Transverse colon (tissue), 4 donors: ENCODE measurements around the gene FAM149A. TPM values are rescaled to one million over a fixed set of nuclear protein-coding genes. Genes with fewer than 3 reads are reported as not detected.

Experiments
- DNase-seq: peaks from one replicate; pipeline ENCODE4 v3.0.0-alpha.2; 2019
- H3K27ac ChIP-seq, 4 donors: fragments of 200-600 bp; sonication (generic); 2 replicates each; pipeline ENCODE4 v1.5.1; 2016 to 2018; ENCODE audit warnings: inconsistent platforms in 4 of 4
- H3K27me3 ChIP-seq: fragments of 200-600 bp; sonication (generic); 2 replicates; pipeline ENCODE4 v1.5.1; 2017; ENCODE audit warnings: inconsistent platforms
- H3K36me3 ChIP-seq, 4 donors: fragments of 200-600 bp; sonication (generic); 2 replicates each; pipeline ENCODE4 v1.5.1; 2017 to 2019; ENCODE audit warnings: inconsistent platforms in 4 of 4
- H3K4me1 ChIP-seq, 4 donors: fragments of 200-600 bp; sonication (generic); 2 replicates each; pipeline ENCODE4 v1.5.1; 2017 to 2020; ENCODE audit warnings: inconsistent platforms in 4 of 4
- H3K4me3 ChIP-seq, 4 donors: fragments of 200-600 bp; sonication (generic); 1 replicate in 1 of 4; 2 replicates in 3 of 4; pipeline versions ENCODE4 v1.5.1 to v1.6.1; 2017 to 2019; ENCODE audit warnings: inconsistent platforms in 4 of 4
- H3K9me3 ChIP-seq, 2 donors: fragments of 200-600 bp; sonication (generic); 2 replicates each; pipeline ENCODE4 v1.5.1; 2017 to 2019; ENCODE audit warnings: inconsistent platforms in 2 of 2
- EP300 ChIP-seq: sonication (generic); formaldehyde crosslinking; IDR thresholded peaks from one replicate; pipeline ENCODE4 v1.6.1; 2017; ENCODE audit warnings: antibody characterized with exemption, low read depth
- POLR2A ChIP-seq: fragments of 450-650 bp; IDR thresholded peaks from one replicate; pipeline ENCODE4 v1.6.1; 2016; ENCODE audit warnings: antibody characterized with exemption, mild to moderate bottlenecking, moderate library complexity
- POLR2AphosphoS5 ChIP-seq, 3 donors: sonication (generic); formaldehyde crosslinking; IDR thresholded peaks; one replicate each; pipeline ENCODE4 v1.6.1; 2016; ENCODE audit warnings: antibody characterized with exemption in 3 of 3
- WGBS, 2 donors: methylation state at CpG; one replicate each; pipeline ENCODE4 v1.1.5; 2018; ENCODE audit warnings: low coverage in 1 of 2; 5-methylcytosine and 5-hydroxymethylcytosine counted together
- in situ Hi-C, 4 donors: fragments of 200-750 bp; cut with MboI; loops; one replicate each; pipeline versions ENCODE4 v1.15.0 to v1.15.1; 2017; ENCODE audit warnings: low sequenced_read_pairs in 3 of 4, low pct_ligation_motif_present in 1 of 4, low pct_unique_long_range_greater_than_20kb in 1 of 4
- intact Hi-C: fragments of 100-400 bp; cut with DNase I; formaldehyde crosslinking; loops from one replicate; pipeline ENCODE4 v1.15.1; 2023; ENCODE audit warnings: low total_unique reads
- total RNA-seq, 4 donors: library from RNA; depleted of rRNA; stranded (reverse); fragments of >200 nt; gene quantifications; one replicate each; pipeline ENCODE4 v1.1.0, GENCODE V29; 2016
- TF ChIP-seq, protein P1 (sequence below), 5 experiments: fragments of 200-600 bp in 3 of 5; fragments of 450-650 bp in 2 of 5; sonication (generic) in 3 of 5; IDR thresholded peaks; 1 replicate in 2 of 5; 2 replicates in 3 of 5; pipeline ENCODE4 v1.5.1; 2016 to 2017; ENCODE audit warnings: antibody characterized with exemption in 5 of 5, inconsistent platforms in 3 of 5, mild to moderate bottlenecking in 2 of 5, moderate library complexity in 1 of 5

The FAM149A gene
- total RNA-seq, 4 donors from 2014 or later, result 10.8 to 20.1 (median 16.2) TPM

GRCh38 chr4:186134861-186135260 is 30.4 kb downstream of the FAM149A start:
- no peak overlapping the region for H3K4me3 ChIP-seq
- no peaks in the 10 kb centered on the region for H3K27me3 ChIP-seq
- DNase-seq, result no peak
- no peaks in the 10 kb centered on the region for H3K9me3 ChIP-seq
- 90% methylated on average over 11 of the region's 11 CpGs; no CpG with 5 or more reads in 1 of the 2 donors for WGBS, 2 donors
- in situ Hi-C loops (loop anchor here in 1 of 4 donors (5.0 kb wide), 1 partner anchor 63 kb away; no protein-coding TSS in a partner anchor), intact Hi-C loops (loop anchor here (5.0 kb wide), 1 partner anchor 68 kb away; the partner anchor contains the start of gene TLR3)
- peaks cover 0 to 8% (median 2%) of the 10 kb centered on the region in 4 donors for H3K4me1 ChIP-seq
- TF ChIP-seq EP300 (no peak), POLR2AphosphoS5 (IDR thresholded peaks at IDR 0.05) (no peak), POLR2A (no peak)
- TF ChIP-seq, protein P1, sequence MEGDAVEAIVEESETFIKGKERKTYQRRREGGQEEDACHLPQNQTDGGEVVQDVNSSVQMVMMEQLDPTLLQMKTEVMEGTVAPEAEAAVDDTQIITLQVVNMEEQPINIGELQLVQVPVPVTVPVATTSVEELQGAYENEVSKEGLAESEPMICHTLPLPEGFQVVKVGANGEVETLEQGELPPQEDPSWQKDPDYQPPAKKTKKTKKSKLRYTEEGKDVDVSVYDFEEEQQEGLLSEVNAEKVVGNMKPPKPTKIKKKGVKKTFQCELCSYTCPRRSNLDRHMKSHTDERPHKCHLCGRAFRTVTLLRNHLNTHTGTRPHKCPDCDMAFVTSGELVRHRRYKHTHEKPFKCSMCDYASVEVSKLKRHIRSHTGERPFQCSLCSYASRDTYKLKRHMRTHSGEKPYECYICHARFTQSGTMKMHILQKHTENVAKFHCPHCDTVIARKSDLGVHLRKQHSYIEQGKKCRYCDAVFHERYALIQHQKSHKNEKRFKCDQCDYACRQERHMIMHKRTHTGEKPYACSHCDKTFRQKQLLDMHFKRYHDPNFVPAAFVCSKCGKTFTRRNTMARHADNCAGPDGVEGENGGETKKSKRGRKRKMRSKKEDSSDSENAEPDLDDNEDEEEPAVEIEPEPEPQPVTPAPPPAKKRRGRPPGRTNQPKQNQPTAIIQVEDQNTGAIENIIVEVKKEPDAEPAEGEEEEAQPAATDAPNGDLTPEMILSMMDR (IDR thresholded peaks at IDR 0.05), result no peak
- no peaks in the 10 kb centered on the region for H3K36me3 ChIP-seq
- no peak overlapping the region for H3K27ac ChIP-seq

DNA sequence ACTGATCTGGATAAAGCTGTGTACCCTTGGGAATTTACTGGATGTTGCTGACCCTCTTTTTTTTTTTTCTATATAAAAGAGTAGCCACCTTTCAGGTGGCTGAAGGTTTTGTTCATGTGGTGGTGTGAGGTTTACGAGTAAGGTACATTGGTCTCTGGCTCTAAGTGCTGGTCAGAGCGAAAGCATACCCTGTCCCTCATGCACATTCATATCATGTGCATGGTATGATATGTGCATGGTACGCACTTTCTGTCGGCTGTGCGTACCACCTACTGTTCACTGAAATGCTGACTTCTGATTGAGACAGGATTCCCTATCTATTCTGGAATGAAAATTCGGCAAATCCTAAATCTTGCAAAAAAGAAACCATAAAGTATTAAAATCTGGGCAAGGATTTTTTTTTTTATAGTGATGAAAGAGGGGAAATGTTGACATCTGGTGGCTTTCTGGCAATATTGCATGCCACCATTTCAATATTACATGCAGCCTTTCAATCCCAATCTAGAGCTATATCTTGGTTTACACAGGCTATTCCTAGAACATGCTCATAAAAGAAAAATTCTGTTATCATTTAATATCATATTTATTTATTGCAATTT is 32.8 kb downstream of the FAM149A start:
- DNase-seq, result no peak
- 61% methylated on average over 4 to 6 of the region's 6 CpGs for WGBS, 2 donors
- in situ Hi-C loops, result loop anchor here in 1 of 4 donors (5.0 kb wide), 1 partner anchor 65 kb away; no protein-coding TSS in a partner anchor
- H3K27ac ChIP-seq, result no peak overlapping the region
- no peak overlapping the region for H3K4me3 ChIP-seq
- H3K27me3 ChIP-seq, result no peaks in the 10 kb centered on the region
- TF ChIP-seq POLR2AphosphoS5 (IDR thresholded peaks at IDR 0.05) (no peak), POLR2A (no peak), EP300 (no peak)
- TF ChIP-seq, protein P1 (IDR thresholded peaks at IDR 0.05), result peak; percentile 69 to 77 (median 75)
- no peaks in the 10 kb centered on the region for H3K9me3 ChIP-seq
- intact Hi-C loops, result loop anchor here (5.0 kb wide), 1 partner anchor 70 kb away; the partner anchor contains the start of gene TLR3
- H3K36me3 ChIP-seq, result no peaks in the 10 kb centered on the region
- H3K4me1 ChIP-seq, result peaks cover 0 to 8% (median 2%) of the 10 kb centered on the region in 4 donors

GRCh38 chr4:186144198-186144945 is 39.9 kb downstream of the FAM149A start:
- no peaks in the 10 kb centered on the region for H3K36me3 ChIP-seq
- peak overlapping the region; percentile 3 to 56 (median 50) for H3K4me3 ChIP-seq
- H3K9me3 ChIP-seq, result no peaks in the 10 kb centered on the region
- no peak for TF ChIP-seq POLR2AphosphoS5 (IDR thresholded peaks at IDR 0.05)
- TF ChIP-seq, protein P1 (IDR thresholded peaks at IDR 0.05), result peak; percentile 15 to 37 (median 26)
- peaks cover 0 to 7% (median 5%) of the 10 kb centered on the region in 4 donors for H3K4me1 ChIP-seq
- H3K27ac ChIP-seq, result peak overlapping the region; percentile 74 to 78 (median 76)
- WGBS, 2 donors, result 3% methylated on average over 32 of the region's 72 CpGs; no CpG with 5 or more reads in 1 of the 2 donors
- in situ Hi-C loops (no loop called here), intact Hi-C loops (no loop called here)
- DNase-seq, result peak; percentile 55
- no peaks in the 10 kb centered on the region for H3K27me3 ChIP-seq

- H3K36me3 ChIP-seq, result no peaks in the 10 kb centered on the region
- DNase-seq, result peak; percentile 44
- H3K27me3 ChIP-seq, result no peaks in the 10 kb centered on the region
- H3K9me3 ChIP-seq, result no peaks in the 10 kb centered on the region
- 4% methylated on average over 16 of the region's 54 CpGs; no CpG with 5 or more reads in 1 of the 2 donors for WGBS, 2 donors
- TF ChIP-seq EP300 (no peak), POLR2AphosphoS5 (IDR thresholded peaks at IDR 0.05) (no peak), POLR2A (no peak)
- in situ Hi-C loops (no loop called here), intact Hi-C loops (loop anchor here (5.0 kb wide), 1 partner anchor 47 kb away; the partner anchor contains the start of gene CYP4V2)
- H3K4me3 ChIP-seq, result peak overlapping the region; percentile 44 to 56 (median 50)
- peaks cover 0 to 7% (median 5%) of the 10 kb centered on the region in 4 donors for H3K4me1 ChIP-seq
- H3K27ac ChIP-seq, result peak overlapping the region; percentile 74 to 90 (median 79)
Measured at GRCh38 chr4:186144946-186145569, 40.6 kb downstream of the FAM149A start.
